ENCODE data around the gene CBFB.

- TF ChIP-seq POLR2AphosphoS5 (IDR thresholded peaks at IDR 0.05) (no peak), POLR2A (IDR thresholded peaks at IDR 0.05) (no peak)
Measured at GRCh38 chr16:67115639-67116038, 86.7 kb downstream of the CBFB start.
